ENCODE results near the gene RAD51B. TPM values are rescaled to one million over a fixed set of nuclear protein-coding genes. Genes with fewer than 3 reads are reported as not detected.
A peak's percentile ranks its signal among the peaks of the same experiment; 100 is the strongest.

Gene RAD51B
- total and polyA plus RNA-seq, 2 of the 13 experiments (the other 11 are each of a cell fraction or from before 2014, with no cell fraction given): 7.0 to 9.5 TPM

GRCh38 chr14:68254669-68255527 is 435.3 kb downstream of the RAD51B start (continued):
- TF ChIP-seq TARDBP (CRISPR knock-in tag; IDR thresholded peaks at IDR 0.05): 0 out of 2 replicates have a peak, but pooled peaks have one; percentile 34
- peak; percentile 51; the same call in 1 of the 2 replicates for TF ChIP-seq GATA4 (IDR thresholded peaks at IDR 0.05; ENCODE audit: borderline replicate concordance, low read depth)
- TF ChIP-seq ZNF7 (CRISPR knock-in tag; IDR thresholded peaks at IDR 0.05): no peak
- no peak for TF ChIP-seq ZBTB49 (CRISPR knock-in tag; IDR thresholded peaks at IDR 0.05; ENCODE audit: borderline replicate concordance)
- TF ChIP-seq RBFOX2 (IDR thresholded peaks at IDR 0.05; ENCODE audit: low read depth, low read length): no peak
- TF ChIP-seq NFATC3 (CRISPR knock-in tag; IDR thresholded peaks at IDR 0.05): no peak
- TF ChIP-seq ZNF616 (CRISPR knock-in tag; IDR thresholded peaks at IDR 0.05; ENCODE audit: low read depth): no peak
- TF ChIP-seq BCL6 (CRISPR knock-in tag; IDR thresholded peaks at IDR 0.05): peak; percentile 82
- TF ChIP-seq ZNF44 (CRISPR knock-in tag; IDR thresholded peaks at IDR 0.05): no peak
- no peak for TF ChIP-seq ZNF205 (CRISPR knock-in tag; IDR thresholded peaks at IDR 0.05)
- TF ChIP-seq HNF4G (IDR thresholded peaks at IDR 0.05; ENCODE audit: borderline replicate concordance, low read depth, low read length): peak; percentile 19; the same call in 1 of the 2 replicates
- no peak for TF ChIP-seq HNF4G (CRISPR knock-in tag; IDR thresholded peaks at IDR 0.05; ENCODE audit: borderline replicate concordance, low read depth)
- TF ChIP-seq ZZZ3 (CRISPR knock-in tag; IDR thresholded peaks at IDR 0.05; ENCODE audit: borderline replicate concordance): no peak
- TF ChIP-seq STAG1 (CRISPR knock-in tag; IDR thresholded peaks at IDR 0.05): peak; percentile 20
- TF ChIP-seq ZEB1 (IDR thresholded peaks at IDR 0.05; ENCODE audit: insufficient replicate concordance, low read depth): no peak
- TF ChIP-seq ZBTB33 (CRISPR knock-in tag; IDR thresholded peaks at IDR 0.05): no peak
- no peak for TF ChIP-seq ZNF510 (CRISPR knock-in tag; IDR thresholded peaks at IDR 0.05; ENCODE audit: low read depth)
- no peak for TF ChIP-seq TIGD3 (CRISPR knock-in tag; IDR thresholded peaks at IDR 0.05; ENCODE audit: borderline replicate concordance)
- no peak for TF ChIP-seq ZNF879 (CRISPR knock-in tag; IDR thresholded peaks at IDR 0.05)
- peak; percentile 69 to 95; a peak in 3 of 4 replicates for TF ChIP-seq NR2F1 (CRISPR knock-in tag; IDR thresholded peaks at IDR 0.05)
- peak; percentile 30 for TF ChIP-seq TBL1XR1 (IDR thresholded peaks at IDR 0.05; ENCODE audit: borderline replicate concordance, low read length, partially characterized antibody)
- TF ChIP-seq XRCC5 (optimal IDR thresholded peaks at IDR 0.05; ENCODE audit: low read length): no peak
- TF ChIP-seq SMARCC2 (IDR thresholded peaks at IDR 0.05): no peak
- TF ChIP-seq ZNF703 (CRISPR knock-in tag; IDR thresholded peaks at IDR 0.05; ENCODE audit: borderline replicate concordance): no peak
- TF ChIP-seq MAFK (conservative IDR thresholded peaks at IDR 0.05 in 1 of 2, IDR thresholded peaks at IDR 0.05 in 1 of 2; ENCODE audit: low read length in 2 of 2): no peak

Data from HepG2 (cell line).